ENCODE measurements around the gene TOLLIP. TPM values are rescaled to one million over a fixed set of nuclear protein-coding genes. Genes with fewer than 3 reads are reported as not detected.
"Not testable (repeated sequence)": the region's sequence is repeated elsewhere in the genome, so short reads cannot be mapped to it uniquely, and the experiment has no call there.

TOLLIP gene
- total RNA-seq = 10 to 100 TPM; 41.6 to 69.8 (median 54.0) TPM
- polyA plus RNA-seq = 10 to 100 TPM; 35.2 to 35.6 TPM

DNA sequence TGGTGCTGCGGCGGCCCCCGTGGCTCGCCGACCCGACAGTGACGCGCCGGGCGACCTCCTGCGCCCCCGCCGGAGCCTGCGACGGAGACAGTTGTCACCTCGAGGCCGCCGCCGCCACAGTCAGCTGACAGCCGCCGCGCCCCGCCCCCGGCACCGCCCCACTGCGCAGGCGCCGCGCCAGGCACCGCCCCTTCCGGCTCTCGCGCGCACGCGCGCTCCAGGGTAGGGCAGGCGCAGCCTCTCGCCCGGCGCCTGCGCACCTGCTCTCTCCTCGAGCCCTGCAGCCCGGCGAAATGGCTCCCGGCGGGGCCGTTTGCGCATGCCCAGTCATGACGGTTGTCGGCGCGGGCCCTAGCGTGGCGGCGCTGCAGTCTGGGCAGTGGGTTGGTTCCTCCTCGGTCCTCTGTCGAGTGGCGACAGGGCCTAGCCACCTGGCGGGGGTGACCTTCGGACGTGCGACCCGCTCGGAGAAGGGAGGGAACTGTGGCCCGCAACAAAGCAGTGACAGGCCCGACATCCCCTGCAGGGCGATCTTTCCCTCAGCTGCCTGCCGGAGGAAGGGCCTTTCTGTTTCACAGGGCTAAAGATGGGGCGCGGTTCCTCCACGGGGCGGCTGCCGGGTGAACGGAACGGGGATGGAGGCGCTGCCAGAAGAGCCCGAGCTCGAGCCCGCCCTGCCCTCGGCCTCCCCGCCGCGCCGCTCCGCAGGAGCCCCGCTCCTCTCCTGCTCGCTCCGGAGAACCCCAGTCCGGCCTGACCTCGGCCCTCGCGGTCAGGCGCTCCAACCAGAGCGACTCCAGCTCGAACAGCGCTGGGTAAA is at the start of gene TOLLIP:
Gene TOLLIP (minus strand): TSS at position 135 of the 820 bp plus-strand sequence. CDS start 134 bp downstream, at position 1.
- Histone ChIP-seq H3K4me3 (peak within 1 kb of the TSS; percentile 66 to 95 (median 88)), H3K9me3 (no peaks in the 10 kb centered on the region), H3K36me3 (no peaks in the 10 kb centered on the region), H3K27ac (peak within 1 kb of the TSS; percentile 73 to 91 (median 90)), H3K4me1 (peaks cover 18 to 42% (median 30%) of the 10 kb centered on the region in 3 donors), H3K27me3 (no peaks in the 10 kb centered on the region)
- no peak for TF ChIP-seq CTCF (IDR thresholded peaks at IDR 0.05)
- intact Hi-C loops (cut with DNase I) = no loop called here
- FAIRE-seq = no peak
- DNase-seq = peak; percentile 94 to 99 (median 98)
- peak; percentile 89 to 93 (median 91) for ATAC-seq
- WGBS, 2 donors = 1% methylated on average over 64 to 97 of the region's 97 CpGs

GRCh38 chr11:1358931-1359330 is 49.5 kb upstream of the TOLLIP start:
- H3K9me3 ChIP-seq; H3K4me3 ChIP-seq; H3K4me1 ChIP-seq; H3K36me3 ChIP-seq; H3K27ac ChIP-seq; DNase-seq; H3K27me3 ChIP-seq; intact Hi-C loops (cut with DNase I); ATAC-seq; FAIRE-seq: not testable (repeated sequence)
- 95 to 96% methylated on average over 17 of the region's 17 CpGs for WGBS, 2 donors

DNA sequence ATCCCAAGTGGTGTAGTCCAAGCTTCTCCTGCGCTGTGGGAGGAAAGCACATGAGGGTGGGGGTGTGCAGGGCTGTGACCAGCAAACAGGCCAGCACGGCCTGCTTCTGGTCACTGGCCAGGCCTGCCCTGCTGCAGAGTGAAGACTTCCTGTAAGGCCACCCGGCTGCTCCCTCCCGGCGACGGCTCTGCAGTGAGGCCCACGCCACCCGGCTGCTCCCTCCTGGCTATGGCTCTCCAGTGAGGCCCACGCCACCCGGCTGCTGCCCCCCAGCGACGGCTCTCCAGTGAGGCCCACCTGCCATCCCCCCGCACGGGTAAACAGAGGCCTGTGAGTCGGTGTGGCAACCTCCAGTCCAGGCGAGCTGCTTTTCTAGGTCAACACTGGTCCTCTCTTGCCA is 48.9 kb upstream of the TOLLIP start:
- intact Hi-C loops (cut with DNase I) = no loop called here
- no peak for DNase-seq

DNA sequence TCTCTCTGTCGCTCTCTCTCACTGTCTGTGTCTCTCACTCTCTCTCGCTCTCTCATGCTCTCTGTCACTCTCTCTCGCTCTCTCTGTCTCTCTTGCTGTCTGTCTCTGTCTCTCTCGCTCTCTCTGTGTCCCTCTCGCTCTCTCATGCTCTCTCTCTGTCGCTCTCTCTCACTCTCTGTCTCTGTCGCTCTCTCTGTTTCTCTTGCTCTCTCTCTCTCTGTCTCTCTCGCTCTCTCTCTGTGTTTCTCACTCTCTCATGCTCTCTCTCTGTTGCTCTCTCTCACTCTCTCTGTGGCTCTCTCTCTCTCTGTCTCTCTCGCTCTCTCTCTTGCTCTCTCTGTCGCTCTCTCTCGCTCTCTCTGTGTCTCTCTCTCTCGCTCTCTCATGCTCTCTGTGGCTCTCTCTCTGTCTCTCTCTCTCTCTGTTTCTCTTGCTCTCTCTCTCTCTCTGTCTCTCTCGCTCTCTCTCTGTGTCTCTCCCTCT is 47.1 kb upstream of the TOLLIP start:
- peaks cover 0 to 7% (median 0%) of the 10 kb centered on the region in 3 donors for H3K4me1 ChIP-seq
- H3K9me3 ChIP-seq = no peaks in the 10 kb centered on the region
- intact Hi-C loops (cut with DNase I) = no loop called here
- FAIRE-seq (no peak), ATAC-seq (no peak), DNase-seq (no peak)
- WGBS, 2 donors = 69 to 70% methylated on average over 13 of the region's 13 CpGs
- H3K36me3 ChIP-seq = no peaks in the 10 kb centered on the region
- no peaks in the 10 kb centered on the region for H3K27me3 ChIP-seq
- H3K27ac ChIP-seq = no peak overlapping the region
- no peak for TF ChIP-seq CTCF (IDR thresholded peaks at IDR 0.05)
- no peak overlapping the region for H3K4me3 ChIP-seq

More for the DNA sequence above, 48.9 kb upstream of the TOLLIP start:
- Histone ChIP-seq H3K27me3 (no peaks in the 10 kb centered on the region), H3K4me1 (peaks cover 0 to 7% (median 0%) of the 10 kb centered on the region in 3 donors), H3K9me3 (no peaks in the 10 kb centered on the region), H3K36me3 (no peaks in the 10 kb centered on the region), H3K27ac (no peak overlapping the region), H3K4me3 (no peak overlapping the region)
- ATAC-seq (peak in 3 of 4 donors; percentile 24 to 35 (median 30)), FAIRE-seq (no peak)
- WGBS, 2 donors = 69 to 72% methylated on average over 16 of the region's 16 CpGs
- TF ChIP-seq CTCF (IDR thresholded peaks at IDR 0.05) = no peak

GRCh38 chr11:1356007-1356435 is 46.6 kb upstream of the TOLLIP start:
- ATAC-seq = peak; percentile 61 to 90 (median 76)
- Histone ChIP-seq H3K36me3 (no peaks in the 10 kb centered on the region), H3K4me1 (peaks cover 0 to 7% (median 0%) of the 10 kb centered on the region in 3 donors), H3K4me3 (no peak overlapping the region), H3K27me3 (no peaks in the 10 kb centered on the region), H3K9me3 (no peaks in the 10 kb centered on the region), H3K27ac (no peak overlapping the region)
- intact Hi-C loops (cut with DNase I) = no loop called here
- TF ChIP-seq CTCF (IDR thresholded peaks at IDR 0.05) = no peak
- 11 to 14% methylated on average over 14 of the region's 14 CpGs for WGBS, 2 donors
- no peak for DNase-seq
- no peak for FAIRE-seq

Measured in pancreas (tissue), 10 donors.